SIG-M5 treated with dmso at 0.1 percent for 504 hours (cell line): ENCODE measurements around the gene CLMP.
A peak's percentile ranks its signal among the peaks of the same experiment; 100 is the strongest.
"Not testable (repeated sequence)": the region's sequence is repeated elsewhere in the genome, so short reads cannot be mapped to it uniquely, and the experiment has no call there.

ENCODE experiments used
- DNase-seq: peaks from one replicate; lab custom pipeline; 2025; ENCODE audit not compliant: unreplicated experiment; lab: John Stamatoyannopoulos, UW

CLMP gene

GRCh38 chr11:123137431-123138224 lies 57.4 kb downstream of the CLMP start:
- no peak for DNase-seq

- no peak for DNase-seq
Observed at GRCh38 chr11:123135863-123136446, 59.1 kb downstream of the CLMP start.

GRCh38 chr11:123132881-123133280 lies 62.2 kb downstream of the CLMP start:
- no peak for DNase-seq

GRCh38 chr11:123132034-123132766 lies 62.8 kb downstream of the CLMP start:
- DNase-seq = not testable (repeated sequence)

- DNase-seq = no peak
Observed at GRCh38 chr11:123129920-123130319, 65.1 kb downstream of the CLMP start.

GRCh38 chr11:123125169-123125568 lies 69.9 kb downstream of the CLMP start:
- DNase-seq = no peak

- DNase-seq = no peak
Observed at GRCh38 chr11:123122852-123123251, 72.2 kb downstream of the CLMP start.

GRCh38 chr11:123122341-123122740 lies 72.7 kb downstream of the CLMP start:
- DNase-seq = no peak

- no peak for DNase-seq
Observed at GRCh38 chr11:123116486-123116885, 78.6 kb downstream of the CLMP start.

GRCh38 chr11:123111465-123111864 lies 83.6 kb downstream of the CLMP start:
- peak; percentile 15 for DNase-seq

GRCh38 chr11:123110397-123110796 lies 84.7 kb downstream of the CLMP start:
- DNase-seq = no peak

- no peak for DNase-seq
Observed at GRCh38 chr11:123107945-123108495, 87.0 kb downstream of the CLMP start.

- DNase-seq = no peak
Observed at GRCh38 chr11:123104697-123105096, 90.4 kb downstream of the CLMP start.

GRCh38 chr11:123103326-123103980 lies 91.6 kb downstream of the CLMP start:
- peak; percentile 47 for DNase-seq

- DNase-seq = no peak
Observed at GRCh38 chr11:123100379-123101085, 94.5 kb downstream of the CLMP start.

- DNase-seq = no peak
Observed at GRCh38 chr11:123098990-123099389, 96.1 kb downstream of the CLMP start.

- DNase-seq = no peak
Observed at GRCh38 chr11:123093739-123094138, 101.3 kb downstream of the CLMP start.

GRCh38 chr11:123091506-123091905 lies 103.5 kb downstream of the CLMP start:
- no peak for DNase-seq

GRCh38 chr11:123090168-123090567 lies 104.9 kb downstream of the CLMP start:
- not testable (repeated sequence) for DNase-seq

- not testable (repeated sequence) for DNase-seq
Observed at GRCh38 chr11:123088896-123089295, 106.2 kb downstream of the CLMP start.
